T-cell (primary cell): Measurements from ENCODE around the gene PDE1A. TPM values are rescaled to one million over a fixed set of nuclear protein-coding genes. Genes with fewer than 3 reads are reported as not detected.

Experiments used
- ATAC-seq, 4 experiments: fragments of 200-7000 bp in 3 of 4; fragments of 150-1000 bp in 1 of 4; cut with Tn5 transposase; replicated peaks in 1 of 4; 1 replicate in 3 of 4; 2 replicates in 1 of 4; pipeline ENCODE4 v1.10.0; 2021; ENCODE audit warnings: moderate library complexity in 3 of 4, mild to moderate bottlenecking in 2 of 4, moderate number of reproducible peaks in 1 of 4
- CTCF ChIA-PET, 2 donors: fragments of 300-600 bp; sonication (Branson Sonifier 250); formaldehyde crosslinking; loops; one replicate each; lab custom pipeline; 2022; ENCODE audit warnings: antibody characterized with exemption in 2 of 2; lab: Charles Lee
- POLR2A ChIA-PET, 2 donors: fragments of 300-600 bp; sonication (Branson Sonifier 250); formaldehyde crosslinking; loops; one replicate each; lab custom pipeline; 2022; ENCODE audit warnings: antibody characterized with exemption in 2 of 2; lab: Charles Lee
- DNase-seq, 35 experiments: peaks; one replicate each; pipeline versions ENCODE4 v3.0.0 to v3.0.0-alpha.2; 2013 to 2023
- H3K27ac ChIP-seq: one replicate; pipeline ENCODE4 v1.5.1; 2013; ENCODE audit warnings: low read length
- H3K27me3 ChIP-seq, 2 experiments: replicated peaks in 1 of 2; 1 replicate in 1 of 2; 2 replicates in 1 of 2; pipeline versions ENCODE4 v1.6.1 to v1.7.0; 2013; ENCODE audit warnings: low read length in 1 of 2, mixed read lengths in 1 of 2; ENCODE audit not compliant: control insufficient read depth in 2 of 2, insufficient read depth in 2 of 2; ENCODE audit errors: extremely low read depth in 1 of 2
- H3K36me3 ChIP-seq, 2 donors: 1 replicate in 1 of 2; 2 replicates in 1 of 2; pipeline versions ENCODE4 v1.6.1 to v1.7.0; 2013; ENCODE audit warnings: low read length in 1 of 2; ENCODE audit not compliant: control insufficient read depth in 2 of 2, insufficient read depth in 1 of 2; ENCODE audit errors: extremely low read depth in 1 of 2
- H3K4me1 ChIP-seq, 2 experiments: 1 replicate in 1 of 2; 2 replicates in 1 of 2; pipeline versions ENCODE4 v1.6.1 to v1.7.0; 2013; ENCODE audit warnings: low read length in 2 of 2, mixed read lengths in 1 of 2; ENCODE audit not compliant: insufficient read depth in 2 of 2, control insufficient read depth in 1 of 2; ENCODE audit errors: extremely low read depth in 1 of 2
- H3K4me3 ChIP-seq, 2 donors: 1 replicate in 1 of 2; 2 replicates in 1 of 2; pipeline versions ENCODE4 v1.5.1 to v1.7.0; 2013; ENCODE audit warnings: mild to moderate bottlenecking in 2 of 2, low read length in 1 of 2, moderate library complexity in 1 of 2; ENCODE audit not compliant: control insufficient read depth in 1 of 2; ENCODE audit errors: extremely low read depth in 1 of 2
- H3K9me3 ChIP-seq: 2 replicates; pipeline ENCODE4 v1.7.0; 2013
- H3K27ac Mint-ChIP-seq, 2 donors: one replicate each; pipeline ENCODE4 v1.8.0; 2020 to 2021; ENCODE audit warnings: mild to moderate bottlenecking in 2 of 2, mixed read lengths in 2 of 2
- H3K27me3 Mint-ChIP-seq, 2 donors: one replicate each; pipeline ENCODE4 v1.8.0; 2021 to 2022; ENCODE audit warnings: mixed read lengths in 2 of 2
- H3K36me3 Mint-ChIP-seq: one replicate; pipeline ENCODE4 v1.8.0; 2021; ENCODE audit warnings: mixed read lengths
- H3K4me1 Mint-ChIP-seq, 3 donors: one replicate each; pipeline ENCODE4 v1.8.0; 2020 to 2022; ENCODE audit warnings: mixed read lengths in 3 of 3, mild to moderate bottlenecking in 1 of 3
- H3K4me3 Mint-ChIP-seq, 3 donors: one replicate each; pipeline ENCODE4 v1.8.0; 2020 to 2022; ENCODE audit warnings: mild to moderate bottlenecking in 3 of 3, mixed read lengths in 3 of 3, moderate library complexity in 3 of 3
- H3K9me3 Mint-ChIP-seq, 3 donors: one replicate each; pipeline ENCODE4 v1.8.0; 2020 to 2022; ENCODE audit warnings: mixed read lengths in 3 of 3
- WGBS: methylation state at CpG from one replicate; pipeline ENCODE4 v1.1.5; 2013; ENCODE audit warnings: missing lambda C conversion rate; ENCODE audit not compliant: insufficient coverage; 5-methylcytosine and 5-hydroxymethylcytosine counted together
- total RNA-seq, 35 experiments: library from RNA in 6 of 35; stranded (reverse) in 6 of 35; fragments of 120-200 nt in 1 of 35; gene quantifications; one replicate each; pipeline versions ENCODE4 v1.2.1 to v1.2.4 and lab custom pipeline; 2013 to 2026

PDE1A gene
- total RNA-seq, 5 donors from 2014 or later (not counting 1 experiment from before 2014, with no cell fraction given): not detected

DNA sequence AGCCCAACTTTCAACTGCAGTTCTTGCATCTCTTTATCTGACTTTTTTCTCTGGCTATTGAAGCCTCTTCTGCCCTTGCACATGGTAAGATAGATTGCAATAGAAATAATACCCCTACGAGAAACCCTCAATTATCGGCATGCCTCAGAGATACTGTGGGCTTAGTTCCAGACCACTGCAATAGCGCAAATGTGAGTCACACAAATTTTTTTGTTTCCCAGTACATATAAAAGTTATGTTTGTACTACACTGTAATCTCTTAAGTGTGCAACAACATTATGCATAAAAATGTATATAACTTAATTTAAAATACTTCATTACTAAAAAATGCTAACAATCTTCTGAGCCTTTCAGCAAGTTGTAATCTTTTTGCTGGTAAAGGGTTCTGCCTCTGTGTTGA, 124.7 kb downstream of the PDE1A start:
- no peaks in the 10 kb centered on the region for H3K36me3 Mint-ChIP-seq
- no peak overlapping the region for H3K27ac Mint-ChIP-seq
- H3K4me3 Mint-ChIP-seq: no peak overlapping the region
- Histone ChIP-seq H3K9me3 (no peaks in the 10 kb centered on the region), H3K27me3 (no peaks in the 10 kb centered on the region), H3K27ac (no peak overlapping the region), H3K4me1 (no peaks in the 10 kb centered on the region), H3K36me3 (no peaks in the 10 kb centered on the region), H3K4me3 (no peak overlapping the region)
- ChIA-PET CTCF (no interaction called here), POLR2A (no interaction called here)
- no peak for ATAC-seq
- peaks cover 0 to 7% (median 0%) of the 10 kb centered on the region in 3 donors for H3K9me3 Mint-ChIP-seq
- H3K4me1 Mint-ChIP-seq: no peaks in the 10 kb centered on the region
- no peak for DNase-seq
- no peaks in the 10 kb centered on the region for H3K27me3 Mint-ChIP-seq
- no CpG with 5 or more reads among the region's 3 CpGs for WGBS

DNA sequence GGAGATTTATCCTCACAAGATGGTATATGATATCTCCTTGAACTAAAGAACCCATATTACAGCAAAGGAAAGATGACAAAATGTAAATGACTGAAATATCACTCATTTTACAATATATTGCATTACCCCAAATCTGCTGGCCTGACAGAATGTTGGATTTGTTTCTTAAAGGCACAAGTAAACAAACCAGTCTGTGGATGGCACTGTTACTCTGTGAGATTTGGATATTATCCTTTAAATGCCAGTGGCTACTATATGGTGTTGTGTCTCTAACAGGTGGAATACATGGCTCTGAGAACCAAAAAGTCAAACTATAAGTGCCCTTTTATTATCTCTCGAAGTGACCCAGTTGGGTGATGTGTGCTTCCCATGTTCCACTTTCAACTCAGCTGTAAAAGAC, 125.7 kb downstream of the PDE1A start:
- no peak for ATAC-seq
- no peak overlapping the region for H3K27ac Mint-ChIP-seq
- H3K4me3 Mint-ChIP-seq: no peak overlapping the region
- Histone ChIP-seq H3K36me3 (no peaks in the 10 kb centered on the region), H3K27me3 (no peaks in the 10 kb centered on the region), H3K27ac (no peak overlapping the region), H3K4me3 (no peak overlapping the region), H3K4me1 (no peaks in the 10 kb centered on the region), H3K9me3 (no peaks in the 10 kb centered on the region)
- WGBS: no CpG with 5 or more reads among the region's 1 CpG
- no peaks in the 10 kb centered on the region for H3K4me1 Mint-ChIP-seq
- H3K36me3 Mint-ChIP-seq: no peaks in the 10 kb centered on the region
- H3K27me3 Mint-ChIP-seq: no peaks in the 10 kb centered on the region
- ChIA-PET POLR2A (no interaction called here), CTCF (no interaction called here)
- no peak for DNase-seq
- H3K9me3 Mint-ChIP-seq: peaks cover 0 to 7% (median 0%) of the 10 kb centered on the region in 3 donors

DNA sequence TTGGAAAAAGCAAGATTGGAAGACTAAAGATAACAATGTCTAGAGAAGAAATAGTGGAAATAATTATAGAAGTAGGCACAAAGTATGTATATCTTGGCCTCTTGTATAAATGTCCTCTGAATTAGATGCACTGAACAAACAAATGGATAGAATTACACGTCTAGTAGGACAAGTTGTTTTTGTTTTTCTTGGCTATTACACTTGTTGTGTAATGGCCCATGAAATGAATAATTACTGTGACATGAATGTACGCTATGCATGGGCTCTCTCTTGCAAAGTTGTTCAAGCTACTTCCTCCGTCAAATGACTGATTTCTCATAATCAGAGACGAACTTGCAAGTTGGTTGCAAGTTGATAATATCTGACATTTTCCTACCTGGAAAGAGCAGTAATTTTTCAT, 126.2 kb downstream of the PDE1A start:
- no peak overlapping the region for H3K27ac Mint-ChIP-seq
- H3K27me3 Mint-ChIP-seq: no peaks in the 10 kb centered on the region
- Histone ChIP-seq H3K4me1 (no peaks in the 10 kb centered on the region), H3K27me3 (no peaks in the 10 kb centered on the region), H3K36me3 (no peaks in the 10 kb centered on the region), H3K27ac (no peak overlapping the region), H3K9me3 (no peaks in the 10 kb centered on the region), H3K4me3 (no peak overlapping the region)
- no peak for ATAC-seq
- no peak overlapping the region for H3K4me3 Mint-ChIP-seq
- ChIA-PET POLR2A (interaction anchor here in 1 of 2 donors (0.7 kb wide), 1 partner anchor 248 kb away, joined by 3 read pairs; no protein-coding TSS in a partner anchor), CTCF (no interaction called here)
- H3K9me3 Mint-ChIP-seq: peaks cover 0 to 7% (median 0%) of the 10 kb centered on the region in 3 donors
- H3K36me3 Mint-ChIP-seq: no peaks in the 10 kb centered on the region
- WGBS: 57% methylated on average over 1 of the region's 4 CpGs
- DNase-seq: no peak
- no peaks in the 10 kb centered on the region for H3K4me1 Mint-ChIP-seq

DNA sequence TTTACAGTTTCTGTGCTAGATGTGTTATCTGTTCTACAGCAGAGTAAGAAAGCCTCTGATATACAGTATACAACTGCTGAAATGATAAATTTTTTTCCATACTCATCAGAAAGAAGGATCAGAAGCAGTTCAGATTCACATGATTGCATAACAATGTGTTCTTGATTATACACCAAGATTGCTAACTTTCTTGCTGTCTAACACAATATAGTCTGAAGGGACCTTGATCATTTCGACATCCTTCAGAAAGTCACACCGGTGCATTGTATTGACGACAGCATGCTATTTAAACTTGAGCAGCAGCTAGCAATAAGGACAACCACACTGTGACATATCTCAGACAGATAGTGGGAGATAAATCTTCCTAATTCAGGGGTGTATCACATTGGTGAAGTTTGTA, 127.2 kb downstream of the PDE1A start:
- POLR2A ChIA-PET: no interaction called here
- Histone ChIP-seq H3K27ac (no peak overlapping the region), H3K27me3 (no peaks in the 10 kb centered on the region), H3K4me3 (no peak overlapping the region), H3K36me3 (no peaks in the 10 kb centered on the region), H3K4me1 (no peaks in the 10 kb centered on the region), H3K9me3 (no peaks in the 10 kb centered on the region)
- H3K4me1 Mint-ChIP-seq: no peaks in the 10 kb centered on the region
- no CpG with 5 or more reads among the region's 3 CpGs for WGBS
- H3K4me3 Mint-ChIP-seq: no peak overlapping the region
- peaks cover 0 to 7% (median 1%) of the 10 kb centered on the region in 3 donors for H3K9me3 Mint-ChIP-seq
- H3K36me3 Mint-ChIP-seq: no peaks in the 10 kb centered on the region
- CTCF ChIA-PET: no interaction called here
- no peak overlapping the region for H3K27ac Mint-ChIP-seq
- H3K27me3 Mint-ChIP-seq: no peaks in the 10 kb centered on the region
- DNase-seq (no peak), ATAC-seq (no peak)

DNA sequence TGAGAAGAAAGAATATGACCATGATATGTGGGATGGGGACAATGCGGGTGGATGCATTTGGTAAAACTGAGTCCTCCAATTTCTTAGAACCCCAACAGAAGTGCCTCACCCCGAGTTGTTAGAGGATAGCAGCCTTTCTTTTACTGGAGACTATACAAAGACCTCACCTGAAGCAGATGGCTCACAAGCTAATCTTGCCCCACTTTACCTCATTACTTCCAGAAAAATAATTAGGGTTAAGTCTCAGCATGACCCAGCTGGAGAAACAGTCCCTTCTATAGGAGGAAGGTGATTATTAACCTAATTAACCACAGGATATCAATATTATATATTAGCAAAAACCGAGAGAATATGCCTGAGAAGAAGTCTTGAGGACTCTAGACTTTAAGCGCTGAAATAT, 128.4 kb downstream of the PDE1A start:
- no CpG with 5 or more reads among the region's 4 CpGs for WGBS

DNA sequence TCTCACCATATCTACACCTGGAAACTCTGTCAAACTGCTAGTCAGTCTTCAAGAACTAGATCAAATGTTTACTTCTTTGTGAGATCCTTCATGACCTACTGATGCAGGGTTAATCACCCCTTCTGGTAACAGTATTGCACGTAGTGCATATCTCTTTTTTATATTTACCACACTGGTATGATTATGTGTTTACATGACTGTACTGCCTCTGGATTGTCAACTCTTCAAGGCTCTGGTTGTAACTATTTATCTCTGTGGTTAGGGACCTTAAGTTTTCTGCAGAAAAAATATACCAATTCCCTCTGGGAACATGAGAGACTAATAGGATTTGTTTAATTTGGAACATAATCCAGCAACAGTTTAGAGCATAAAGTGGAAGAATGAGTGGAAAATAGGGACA, 135.5 kb downstream of the PDE1A start:
- ATAC-seq (no peak), DNase-seq (no peak)
- H3K27me3 Mint-ChIP-seq: no peaks in the 10 kb centered on the region
- no peaks in the 10 kb centered on the region for H3K36me3 ChIP-seq
- H3K36me3 Mint-ChIP-seq: no peaks in the 10 kb centered on the region
- no peaks in the 10 kb centered on the region for H3K9me3 ChIP-seq
- no peak overlapping the region for H3K27ac ChIP-seq
- POLR2A ChIA-PET: no interaction called here
- no peaks in the 10 kb centered on the region for H3K4me1 ChIP-seq
- CTCF ChIA-PET: no interaction called here
- no peak overlapping the region for H3K27ac Mint-ChIP-seq
- no peaks in the 10 kb centered on the region for H3K4me1 Mint-ChIP-seq
- no peak overlapping the region for H3K4me3 ChIP-seq
- H3K27me3 ChIP-seq: no peaks in the 10 kb centered on the region
- H3K4me3 Mint-ChIP-seq: no peak overlapping the region
- peaks cover 0 to 6% (median 2%) of the 10 kb centered on the region in 3 donors for H3K9me3 Mint-ChIP-seq
- WGBS: no CpG with 5 or more reads among the region's 1 CpG

More for the DNA sequence above, 128.4 kb downstream of the PDE1A start:
- Histone ChIP-seq H3K27me3 (no peaks in the 10 kb centered on the region), H3K36me3 (no peaks in the 10 kb centered on the region), H3K4me1 (no peaks in the 10 kb centered on the region), H3K9me3 (no peaks in the 10 kb centered on the region), H3K27ac (no peak overlapping the region), H3K4me3 (no peak overlapping the region)
- Mint-ChIP-seq H3K4me1 (no peaks in the 10 kb centered on the region), H3K27ac (no peak overlapping the region), H3K9me3 (peaks cover 0 to 7% (median 2%) of the 10 kb centered on the region in 3 donors), H3K27me3 (no peaks in the 10 kb centered on the region), H3K4me3 (no peak overlapping the region), H3K36me3 (no peaks in the 10 kb centered on the region)
- DNase-seq: no peak
- CTCF ChIA-PET: no interaction called here
- POLR2A ChIA-PET: no interaction called here
- ATAC-seq: no peak

DNA sequence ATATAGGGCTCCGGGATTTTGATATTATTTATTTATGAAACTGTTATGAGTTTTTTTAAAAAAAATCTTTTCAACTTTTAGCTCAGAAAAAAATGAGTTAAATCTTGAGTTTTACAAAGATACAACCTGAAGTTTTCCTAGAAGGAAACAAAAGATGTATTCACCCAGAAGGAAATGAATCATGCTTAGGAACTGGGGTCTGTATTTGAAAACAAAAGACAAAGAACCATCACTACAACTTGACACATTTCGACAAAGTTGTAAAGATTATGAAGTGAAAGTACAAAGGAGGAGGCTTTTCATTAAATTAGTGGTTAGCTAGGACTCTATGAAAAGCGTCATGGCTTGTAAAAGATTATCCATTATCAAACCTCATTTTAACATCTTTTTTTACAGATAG, 143.3 kb downstream of the PDE1A start:
- H3K4me1 Mint-ChIP-seq: no peaks in the 10 kb centered on the region
- peaks cover 0 to 6% (median under 1%) of the 10 kb centered on the region in 3 donors for H3K9me3 Mint-ChIP-seq
- Histone ChIP-seq H3K36me3 (no peaks in the 10 kb centered on the region), H3K27me3 (no peaks in the 10 kb centered on the region), H3K27ac (no peak overlapping the region), H3K4me3 (no peak overlapping the region), H3K4me1 (no peaks in the 10 kb centered on the region), H3K9me3 (no peaks in the 10 kb centered on the region)
- H3K27ac Mint-ChIP-seq: no peak overlapping the region
- peaks cover 0 to 9% of the 10 kb centered on the region in 2 donors for H3K27me3 Mint-ChIP-seq
- CTCF ChIA-PET: interaction anchor here in 1 of 2 donors (0.6 kb wide), 1 partner anchor 934 kb away, joined by 3 read pairs; no protein-coding TSS in a partner anchor
- no peaks in the 10 kb centered on the region for H3K36me3 Mint-ChIP-seq
- POLR2A ChIA-PET: interaction anchor here in 1 of 2 donors (0.6 to 0.7 kb wide), 2 partner anchors 13 kb away, joined by 3 read pairs; no protein-coding TSS in a partner anchor
- DNase-seq: no peak
- no CpG with 5 or more reads among the region's 3 CpGs for WGBS
- no peak for ATAC-seq
- no peak overlapping the region for H3K4me3 Mint-ChIP-seq
